Peyer's patch (tissue), 4 donors: ENCODE measurements around the gene OTOS. TPM values are rescaled to one million over a fixed set of nuclear protein-coding genes. Genes with fewer than 3 reads are reported as not detected.

Experiments used
- DNase-seq, 3 donors: peaks; one replicate each; pipeline ENCODE4 v3.0.0-alpha.2; 2017 to 2019
- H3K27ac ChIP-seq, 4 donors: fragments of 200-600 bp; sonication (generic); one replicate each; pipeline ENCODE4 v1.5.1; 2016 to 2019
- H3K27me3 ChIP-seq, 2 donors: fragments of 200-600 bp; sonication (generic); one replicate each; pipeline ENCODE4 v1.5.1; 2019
- H3K36me3 ChIP-seq, 3 donors: fragments of 200-600 bp; sonication (generic); one replicate each; pipeline ENCODE4 v1.5.1; 2016 to 2019
- H3K4me1 ChIP-seq, 4 donors: fragments of 200-600 bp; sonication (generic); one replicate each; pipeline ENCODE4 v1.5.1; 2016 to 2019
- H3K4me3 ChIP-seq, 4 donors: fragments of 200-600 bp; sonication (generic); 1 replicate in 3 of 4; 2 replicates in 1 of 4; pipeline ENCODE4 v1.5.1; 2016 to 2019; ENCODE audit warnings: mild to moderate bottlenecking in 1 of 4
- H3K9me3 ChIP-seq, 4 donors: fragments of 200-600 bp; sonication (generic); one replicate each; pipeline ENCODE4 v1.5.1; 2016 to 2019; ENCODE audit warnings: mild to moderate bottlenecking in 1 of 4
- CTCF ChIP-seq, 6 experiments: fragments of 450-650 bp in 4 of 6; fragments of 200-600 bp in 2 of 6; sonication (generic) in 1 of 6; IDR thresholded peaks; one replicate each; pipeline ENCODE4 v1.5.1; 2017 to 2019; ENCODE audit warnings: antibody characterized with exemption in 6 of 6, mild to moderate bottlenecking in 3 of 6, moderate library complexity in 1 of 6
- POLR2A ChIP-seq, 2 donors: fragments of 450-650 bp; IDR thresholded peaks; one replicate each; pipeline ENCODE4 v1.5.1; 2017; ENCODE audit warnings: antibody characterized with exemption in 2 of 2, mild to moderate bottlenecking in 2 of 2, moderate library complexity in 2 of 2
- total RNA-seq, 4 donors: library from RNA; depleted of rRNA; stranded (reverse); fragments of >200 nt; gene quantifications; one replicate each; pipeline ENCODE4 v1.1.0, GENCODE V29; 2016

OTOS gene
- total RNA-seq, 4 donors from 2014 or later, result not detected

- Histone ChIP-seq H3K9me3 (no peaks in the 10 kb centered on the region), H3K27ac (no peak overlapping the region), H3K36me3 (peaks cover 0 to 63% (median 0%) of the 10 kb centered on the region in 3 donors), H3K4me3 (no peak overlapping the region), H3K27me3 (no peaks in the 10 kb centered on the region), H3K4me1 (peaks cover 0 to 11% (median 7%) of the 10 kb centered on the region in 4 donors)
- TF ChIP-seq POLR2A (IDR thresholded peaks at IDR 0.05), result no peak
- TF ChIP-seq CTCF (IDR thresholded peaks at IDR 0.05), result no peak
- peak in 2 of 3 donors; percentile 24 to 36 for DNase-seq
Observed at GRCh38 chr2:240130393-240131195, 9.9 kb downstream of the OTOS start.

GRCh38 chr2:240129731-240130392 is 10.6 kb downstream of the OTOS start:
- no peaks in the 10 kb centered on the region for H3K27me3 ChIP-seq
- no peak for TF ChIP-seq POLR2A (IDR thresholded peaks at IDR 0.05)
- TF ChIP-seq CTCF (IDR thresholded peaks at IDR 0.05), result no peak
- H3K27ac ChIP-seq, result no peak overlapping the region
- H3K4me1 ChIP-seq, result peaks cover 0 to 3% (median under 1%) of the 10 kb centered on the region in 4 donors
- peak in 2 of 3 donors; percentile 27 to 37 for DNase-seq
- H3K36me3 ChIP-seq, result peaks cover 0 to 63% (median 0%) of the 10 kb centered on the region in 3 donors
- no peak overlapping the region for H3K4me3 ChIP-seq
- H3K9me3 ChIP-seq, result no peaks in the 10 kb centered on the region

- Histone ChIP-seq H3K9me3 (no peaks in the 10 kb centered on the region), H3K4me1 (no peaks in the 10 kb centered on the region), H3K27ac (no peak overlapping the region), H3K36me3 (peaks cover 0 to 63% (median 0%) of the 10 kb centered on the region in 3 donors), H3K4me3 (no peak overlapping the region), H3K27me3 (no peaks in the 10 kb centered on the region)
- TF ChIP-seq POLR2A (IDR thresholded peaks at IDR 0.05) (no peak), CTCF (IDR thresholded peaks at IDR 0.05) (no peak)
- DNase-seq, result peak in 1 of 3 donors; percentile 24
Observed at GRCh38 chr2:240129311-240129710, 11.1 kb downstream of the OTOS start.

GRCh38 chr2:240128608-240129145 is 11.8 kb downstream of the OTOS start:
- Histone ChIP-seq H3K36me3 (peaks cover 0 to 63% (median 0%) of the 10 kb centered on the region in 3 donors), H3K27ac (no peak overlapping the region)
- peak in 1 of 3 donors; percentile 20 for DNase-seq

More at GRCh38 chr2:240128608-240129145, 11.8 kb downstream of the OTOS start:
- H3K4me1 ChIP-seq, result no peaks in the 10 kb centered on the region
- H3K27me3 ChIP-seq, result no peaks in the 10 kb centered on the region
- TF ChIP-seq CTCF (IDR thresholded peaks at IDR 0.05), result no peak
- TF ChIP-seq POLR2A (IDR thresholded peaks at IDR 0.05), result no peak
- H3K4me3 ChIP-seq, result no peak overlapping the region
- no peaks in the 10 kb centered on the region for H3K9me3 ChIP-seq
